ENCODE data around the gene CISH. TPM values are rescaled to one million over a fixed set of nuclear protein-coding genes. Genes with fewer than 3 reads are reported as not detected.

Gene CISH
- polyA plus RNA-seq, 3 donors from 2014 or later = 4.5 to 23.2 (median 7.3) TPM

DNA sequence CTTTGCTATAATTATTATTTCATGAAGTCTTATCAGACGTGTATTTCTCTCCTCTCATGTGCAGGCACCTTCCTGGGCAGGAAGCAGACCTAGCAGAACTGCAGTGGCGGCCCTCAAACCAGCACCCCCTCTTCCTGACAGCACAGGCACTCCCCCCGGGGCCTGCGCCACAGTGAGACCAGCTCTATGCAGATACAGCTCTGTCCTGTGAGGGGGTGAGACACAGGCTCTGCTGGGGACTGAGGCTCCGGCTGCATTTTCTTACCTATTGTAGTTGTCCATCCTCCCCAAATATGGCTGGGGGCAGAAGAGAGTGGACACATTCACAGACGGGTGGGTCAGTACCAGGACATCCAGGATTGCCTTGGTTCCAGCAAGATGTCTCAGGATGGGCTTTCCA lies 5.0 kb downstream of the CISH start:
- H3K27me3 Mint-ChIP-seq (ENCODE audit: low read depth in 3 of 3) = peaks cover 3 to 7% (median 4%) of the 10 kb centered on the region in 3 donors
- no peaks in the 10 kb centered on the region for H3K9me3 Mint-ChIP-seq

DNA sequence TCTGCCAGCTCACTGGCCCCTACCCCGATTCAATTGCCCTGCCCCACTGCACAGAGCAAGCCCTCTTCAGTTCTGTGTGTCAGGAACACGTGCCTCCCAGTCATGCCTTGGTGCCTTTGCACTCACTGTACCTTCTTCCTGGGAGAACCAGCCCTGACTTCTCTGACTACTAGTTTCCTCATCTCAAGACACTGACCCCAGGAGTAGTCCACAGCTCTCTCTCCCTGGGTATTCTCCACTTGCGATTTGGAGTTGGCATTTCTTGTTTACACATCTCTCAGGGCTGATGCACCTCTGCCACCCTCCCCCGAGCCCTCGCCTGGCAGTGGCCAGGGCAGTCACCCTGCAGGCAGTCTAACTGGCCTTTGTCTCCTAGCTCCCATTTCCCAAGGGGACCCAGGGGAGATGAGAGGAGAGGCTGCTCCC lies 5.7 kb downstream of the CISH start:
- H3K4me3 Mint-ChIP-seq = peak overlapping the region; percentile 80 to 97 (median 90)
- DNase-seq = no peak
- H3K9me3 Mint-ChIP-seq = no peaks in the 10 kb centered on the region
- peaks cover 4 to 7% (median 5%) of the 10 kb centered on the region in 3 donors for H3K27me3 Mint-ChIP-seq (ENCODE audit: low read depth in 3 of 3)
- H3K36me3 Mint-ChIP-seq = peaks cover 35 to 47% (median 41%) of the 10 kb centered on the region in 3 donors
- H3K27ac Mint-ChIP-seq = peak overlapping the region; percentile 73 to 96 (median 92)
- peaks cover 100% of the 10 kb centered on the region in 2 donors for H3K4me1 Mint-ChIP-seq

More for the DNA sequence above, 5.0 kb downstream of the CISH start:
- peak overlapping the region; percentile 73 to 96 (median 92) for H3K27ac Mint-ChIP-seq
- H3K4me3 Mint-ChIP-seq = peak overlapping the region; percentile 80 to 97 (median 90)
- peaks cover 35 to 47% (median 41%) of the 10 kb centered on the region in 3 donors for H3K36me3 Mint-ChIP-seq
- DNase-seq = peak in 2 of 3 donors; percentile 43 to 70
- H3K4me1 Mint-ChIP-seq = peaks cover 94 to 96% of the 10 kb centered on the region in 2 donors

DNA sequence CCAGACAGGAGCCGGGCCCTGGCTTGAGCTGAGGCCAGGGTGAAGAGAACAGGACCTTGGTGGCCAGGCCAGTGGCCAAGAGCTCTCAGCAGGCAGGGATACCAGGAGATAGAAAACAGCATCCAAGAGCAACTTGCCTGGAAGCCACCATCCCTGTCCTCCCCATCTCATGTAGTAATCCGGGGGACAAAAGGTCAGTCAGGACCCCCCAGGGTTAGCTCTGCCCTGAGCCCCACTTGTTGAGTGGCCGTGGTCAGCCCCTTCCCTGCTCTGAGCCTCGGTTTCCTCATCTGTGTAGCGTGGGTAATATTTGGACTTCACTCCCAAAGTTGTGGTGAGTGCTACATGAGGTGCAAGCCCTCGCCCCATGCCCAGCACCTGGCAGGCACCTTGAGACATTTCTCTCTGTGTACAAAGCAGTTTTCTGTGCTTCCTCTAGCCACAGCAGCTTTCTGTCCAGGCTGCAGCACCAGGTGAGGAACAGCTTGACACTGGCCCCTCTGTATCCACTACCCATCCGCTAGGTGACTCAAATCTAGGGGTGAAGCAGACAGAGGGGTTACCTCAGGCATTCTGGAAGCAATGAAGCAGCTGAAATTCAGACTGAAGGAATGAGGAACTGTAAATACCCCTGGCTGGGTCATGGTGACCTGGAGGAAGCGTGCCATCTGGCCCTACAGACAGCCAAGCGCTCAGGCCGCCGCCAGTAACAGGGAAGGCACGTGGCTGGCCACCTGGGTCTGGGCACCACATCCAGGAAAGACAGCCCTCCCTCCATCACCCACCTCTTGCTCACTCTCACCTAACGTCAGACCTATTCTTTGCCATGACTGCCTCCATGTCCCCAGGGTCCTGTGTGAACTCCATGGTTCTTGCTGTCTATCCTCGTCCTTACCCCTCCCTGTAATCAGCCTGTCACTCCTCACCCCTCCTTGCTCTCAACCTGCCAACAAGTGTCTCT lies 6.7 kb downstream of the CISH start:
- no peaks in the 10 kb centered on the region for H3K9me3 Mint-ChIP-seq
- DNase-seq = no peak
- H3K36me3 Mint-ChIP-seq = peaks cover 35 to 47% (median 38%) of the 10 kb centered on the region in 3 donors
- peak overlapping the region; percentile 83 to 96 (median 92) for H3K27ac Mint-ChIP-seq
- peaks cover 4 to 7% (median 5%) of the 10 kb centered on the region in 3 donors for H3K27me3 Mint-ChIP-seq (ENCODE audit: low read depth in 3 of 3)
- H3K4me1 Mint-ChIP-seq = peaks cover 100% of the 10 kb centered on the region in 2 donors
- H3K4me3 Mint-ChIP-seq = peak overlapping the region; percentile 80 to 97 (median 90)

DNA sequence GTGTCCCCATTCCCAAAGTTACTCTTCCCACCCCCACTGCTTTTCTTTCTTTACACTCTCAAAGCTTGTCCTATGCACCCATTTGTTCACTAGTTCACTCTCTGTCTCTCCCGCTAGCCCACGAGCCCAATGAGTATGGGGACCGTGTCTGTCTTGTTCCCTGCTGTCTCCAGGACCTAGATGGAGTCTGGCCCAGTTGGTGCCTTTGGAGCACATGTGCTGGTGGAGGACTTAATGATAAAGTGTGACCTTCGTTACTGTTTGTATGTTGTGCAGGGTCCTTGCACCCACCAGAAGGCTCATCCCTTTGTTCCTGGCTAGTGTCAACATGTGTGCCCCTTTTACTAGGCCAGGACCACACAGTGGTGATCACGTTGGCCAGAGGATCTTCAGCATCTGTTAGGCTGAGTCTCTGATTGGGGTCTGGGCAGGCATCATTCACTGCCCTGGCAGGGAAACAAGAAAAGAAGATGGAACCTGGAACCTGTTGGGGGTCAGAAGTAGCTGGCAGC lies 7.4 kb downstream of the CISH start:
- no peak for DNase-seq
- Mint-ChIP-seq H3K4me3 (peak overlapping the region; percentile 1 to 68 (median 34)), H3K27ac (peak overlapping the region; percentile 81 to 96 (median 90)), H3K9me3 (no peaks in the 10 kb centered on the region), H3K36me3 (peaks cover 35 to 42% (median 38%) of the 10 kb centered on the region in 3 donors), H3K27me3 (ENCODE audit: low read depth in 3 of 3) (peaks cover 4 to 7% (median 5%) of the 10 kb centered on the region in 3 donors), H3K4me1 (peaks cover 97 to 99% of the 10 kb centered on the region in 2 donors)

DNA sequence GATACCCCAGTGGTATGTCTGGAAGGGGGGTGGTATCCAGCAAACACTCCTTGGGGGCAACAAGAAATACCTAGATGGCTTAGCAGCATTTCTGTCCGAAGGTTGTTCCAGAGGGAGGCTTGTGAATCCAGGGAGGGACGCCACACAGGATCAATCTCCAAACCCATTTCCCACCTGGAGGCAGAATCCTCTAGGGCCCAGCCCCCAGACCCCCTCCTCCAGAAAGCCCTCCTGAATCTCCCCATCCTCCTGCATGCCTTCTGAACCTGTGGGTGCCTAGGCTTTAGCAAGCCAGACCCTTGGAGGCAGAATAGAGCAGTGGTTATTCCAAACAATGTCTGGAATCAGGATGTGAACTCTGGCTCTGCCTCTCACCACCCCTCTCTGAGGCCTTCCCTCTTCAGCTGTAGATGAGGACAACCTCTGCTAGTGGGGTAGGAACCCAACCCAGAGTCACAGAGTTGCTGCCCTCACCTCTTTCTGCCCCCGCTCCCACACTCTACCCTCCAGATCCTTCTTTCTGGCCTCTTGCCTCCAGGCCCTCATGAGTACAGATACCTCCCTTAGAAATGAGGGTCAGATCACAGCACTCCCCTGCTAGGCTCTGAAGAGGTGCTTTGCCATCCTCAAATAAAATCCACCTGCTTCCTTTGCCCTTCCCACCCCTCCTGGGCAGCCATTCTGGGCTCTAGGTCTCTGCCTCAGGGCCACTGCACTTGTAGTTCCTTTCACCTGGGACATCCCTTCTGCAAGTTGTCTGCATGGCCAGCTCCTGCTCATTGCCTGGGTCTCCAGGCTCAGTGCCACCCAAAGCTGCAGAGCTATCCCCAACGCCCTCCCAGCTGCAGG lies 8.1 kb downstream of the CISH start:
- Mint-ChIP-seq H3K4me1 (peaks cover 92 to 97% of the 10 kb centered on the region in 2 donors), H3K9me3 (no peaks in the 10 kb centered on the region), H3K36me3 (peaks cover 31 to 38% (median 34%) of the 10 kb centered on the region in 3 donors), H3K27ac (peak overlapping the region; percentile 83 to 96 (median 93)), H3K27me3 (ENCODE audit: low read depth in 3 of 3) (peaks cover 4 to 7% (median 5%) of the 10 kb centered on the region in 3 donors), H3K4me3 (peak overlapping the region; percentile 24 to 86 (median 45))
- no peak for DNase-seq

DNA sequence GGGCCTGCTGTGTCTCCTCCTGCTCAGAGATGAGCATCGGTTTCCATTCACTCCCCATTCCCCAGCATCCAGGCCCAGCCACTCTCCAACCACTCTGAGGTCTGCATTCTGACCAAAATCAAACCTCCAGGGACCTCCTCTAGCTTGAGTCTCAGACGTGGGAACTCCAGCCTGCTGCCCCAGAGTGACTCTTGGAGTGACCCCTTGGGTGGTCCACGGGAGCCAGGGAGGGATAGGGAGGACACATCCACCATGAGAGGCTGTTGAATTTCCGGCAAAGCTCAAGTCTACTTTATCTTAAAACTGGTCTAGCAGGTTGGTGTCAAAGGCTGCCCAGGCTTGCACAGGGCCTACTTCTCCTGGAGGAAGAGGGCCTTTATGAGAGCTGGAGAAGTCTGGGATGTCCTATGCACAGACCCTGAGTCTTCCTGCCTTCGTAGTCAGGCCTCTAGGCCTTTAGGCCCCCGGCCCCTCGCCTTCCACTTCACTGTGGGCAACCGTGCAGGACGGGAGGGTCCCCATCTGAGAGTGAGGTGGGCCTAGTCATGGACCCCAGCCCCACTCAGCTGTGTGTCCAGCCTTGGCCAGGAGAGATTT lies 8.9 kb downstream of the CISH start:
- H3K27ac Mint-ChIP-seq = peak overlapping the region; percentile 83 to 96 (median 93)
- H3K4me3 Mint-ChIP-seq = peak overlapping the region; percentile 44 to 86 (median 66)
- peaks cover 4 to 7% (median 5%) of the 10 kb centered on the region in 3 donors for H3K27me3 Mint-ChIP-seq (ENCODE audit: low read depth in 3 of 3)
- no peaks in the 10 kb centered on the region for H3K9me3 Mint-ChIP-seq
- no peak for DNase-seq
- peaks cover 88 to 95% of the 10 kb centered on the region in 2 donors for H3K4me1 Mint-ChIP-seq
- H3K36me3 Mint-ChIP-seq = peaks cover 23 to 34% (median 26%) of the 10 kb centered on the region in 3 donors

DNA sequence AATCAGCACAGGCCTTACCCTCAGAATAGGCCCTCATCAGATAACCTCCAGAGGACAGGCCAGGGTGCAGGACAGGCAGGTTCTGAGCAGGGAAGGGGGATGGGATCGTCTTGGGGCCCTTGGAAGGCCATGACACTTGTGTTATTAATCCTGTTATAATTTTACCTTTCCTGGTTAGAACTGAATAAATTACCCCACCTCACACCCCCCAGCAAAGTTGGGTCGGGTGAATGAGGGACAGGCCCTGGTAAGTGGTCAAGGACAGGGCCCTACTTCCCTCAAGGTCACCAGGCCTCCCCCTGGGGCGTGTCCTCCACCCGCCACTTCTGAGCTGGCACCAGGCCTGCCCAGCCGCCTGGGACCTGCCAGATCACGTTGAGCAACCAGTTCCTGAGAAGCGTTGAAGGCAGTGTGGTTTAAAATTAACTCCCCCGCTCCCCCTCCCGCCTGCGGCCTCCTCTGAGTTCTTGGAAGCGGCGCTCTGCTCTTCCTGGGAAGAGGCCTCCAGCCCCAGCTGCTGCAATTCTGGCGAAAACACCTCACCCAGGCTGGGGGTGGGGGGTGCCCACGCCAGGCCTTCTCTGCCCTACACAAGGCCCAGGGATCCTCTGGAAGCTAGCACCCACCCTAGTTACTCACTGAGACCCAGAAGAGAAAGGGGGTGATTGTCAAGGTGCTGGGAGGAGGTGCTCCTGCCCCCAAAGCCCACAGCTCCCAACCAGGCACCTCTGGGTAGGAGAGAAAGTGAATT lies 10.6 kb downstream of the CISH start:
- peak; percentile 61 to 67 (median 62) for DNase-seq
- Mint-ChIP-seq H3K4me3 (peak overlapping the region; percentile 67 to 86 (median 69)), H3K9me3 (no peaks in the 10 kb centered on the region), H3K36me3 (peaks cover 13 to 22% (median 17%) of the 10 kb centered on the region in 3 donors), H3K4me1 (peaks cover 71 to 78% of the 10 kb centered on the region in 2 donors), H3K27ac (peak overlapping the region; percentile 83 to 96 (median 93)), H3K27me3 (ENCODE audit: low read depth in 3 of 3) (peaks cover 4 to 7% (median 5%) of the 10 kb centered on the region in 3 donors)

DNA sequence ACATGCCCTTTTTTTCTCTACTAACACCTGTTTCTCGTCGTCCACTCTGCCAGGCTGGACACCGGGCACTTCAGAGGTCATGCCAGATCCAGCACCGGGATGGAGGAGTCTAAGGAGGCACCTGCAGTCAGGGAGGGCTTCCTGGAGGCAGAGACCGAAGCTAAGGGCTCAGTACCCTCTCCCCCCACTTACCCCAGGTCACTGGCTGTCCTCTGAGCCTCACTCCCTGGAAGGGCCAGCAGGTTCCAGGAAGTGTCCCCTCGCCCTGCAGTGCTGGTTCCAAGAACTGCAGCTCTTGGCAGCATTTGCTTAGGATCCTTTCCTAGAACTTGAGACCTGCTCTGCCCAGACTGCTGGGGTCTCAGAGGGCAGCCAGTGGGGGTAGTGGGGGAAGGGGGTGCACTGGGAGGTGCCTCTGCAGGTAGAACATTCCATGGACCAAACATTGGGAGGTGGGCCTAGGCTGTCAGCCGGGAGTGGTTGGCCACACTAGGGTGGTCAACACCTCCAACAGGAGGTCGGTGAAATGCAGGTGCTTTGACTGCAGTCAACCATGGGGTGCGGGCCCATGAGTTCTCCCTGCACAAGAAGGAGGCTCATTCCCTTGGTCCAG lies 11.3 kb downstream of the CISH start:
- Mint-ChIP-seq H3K36me3 (peaks cover 5 to 15% (median 9%) of the 10 kb centered on the region in 3 donors), H3K9me3 (no peaks in the 10 kb centered on the region), H3K4me1 (peaks cover 64 to 72% of the 10 kb centered on the region in 2 donors), H3K27me3 (ENCODE audit: low read depth in 3 of 3) (peaks cover 4 to 7% (median 5%) of the 10 kb centered on the region in 3 donors), H3K27ac (peak overlapping the region; percentile 83 to 96 (median 93)), H3K4me3 (peak overlapping the region in 2 of 5 donors; percentile 67 to 86)
- no peak for DNase-seq

DNA sequence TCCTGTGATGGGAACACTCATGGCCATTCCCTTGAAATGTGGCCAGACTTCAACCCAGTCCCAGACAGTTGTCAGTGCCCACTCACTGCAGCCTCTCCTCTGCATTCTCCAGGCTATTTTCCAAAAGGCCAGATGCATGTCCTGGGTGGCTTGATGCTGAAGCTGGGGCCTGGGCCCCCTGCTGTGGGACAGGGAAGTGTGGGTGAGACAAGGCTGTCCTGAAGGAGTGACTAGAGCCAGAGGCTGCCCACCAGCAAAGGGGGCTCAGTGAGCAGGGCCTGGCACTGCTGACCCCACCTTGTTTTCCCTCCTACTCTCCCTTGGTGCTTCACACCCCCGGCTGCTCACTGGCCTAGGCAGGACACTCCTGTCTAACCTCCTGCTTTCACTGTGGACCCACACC lies 11.9 kb downstream of the CISH start:
- Mint-ChIP-seq H3K9me3 (no peaks in the 10 kb centered on the region), H3K4me3 (peak overlapping the region in 1 of 5 donors; percentile 29), H3K27ac (peak overlapping the region; percentile 59 to 96 (median 92)), H3K4me1 (peaks cover 58 to 69% of the 10 kb centered on the region in 2 donors), H3K36me3 (peaks cover 4 to 13% (median 8%) of the 10 kb centered on the region in 3 donors), H3K27me3 (ENCODE audit: low read depth in 3 of 3) (peaks cover 4 to 7% (median 5%) of the 10 kb centered on the region in 3 donors)
- DNase-seq = no peak

DNA sequence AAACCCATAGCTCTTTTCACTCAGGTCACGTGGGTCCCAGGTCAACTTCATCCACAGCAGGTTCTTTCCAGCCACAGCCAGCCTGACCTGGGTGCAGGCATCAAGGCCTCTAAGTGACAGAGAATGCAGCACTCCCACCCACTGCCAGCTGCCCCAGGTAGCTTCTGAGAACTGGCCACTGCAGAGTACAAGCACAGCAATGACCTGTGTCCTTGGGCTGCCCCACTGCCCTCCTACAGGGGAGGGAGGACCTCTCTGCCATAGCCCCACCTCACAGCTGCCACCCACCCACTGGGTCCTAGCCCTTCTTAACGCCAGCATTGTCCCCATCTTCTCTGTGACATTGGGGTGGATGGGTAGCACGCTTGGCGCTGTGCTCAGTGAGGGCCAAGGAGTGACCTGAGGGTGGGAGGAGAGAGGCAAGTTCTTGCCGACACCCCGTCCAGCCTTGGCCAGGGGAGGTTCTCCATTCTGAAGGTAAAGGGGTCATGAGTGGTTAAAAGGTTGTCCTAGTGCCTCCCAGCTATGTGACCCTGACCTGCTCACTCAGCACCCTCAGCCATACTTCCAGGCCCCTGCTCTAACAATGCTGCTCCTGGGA lies 12.4 kb downstream of the CISH start:
- no peak for DNase-seq
- Mint-ChIP-seq H3K27me3 (ENCODE audit: low read depth in 3 of 3) (peaks cover 4 to 7% (median 5%) of the 10 kb centered on the region in 3 donors), H3K27ac (peak overlapping the region in 5 of 6 donors; percentile 31 to 95 (median 83)), H3K4me1 (peaks cover 53 to 64% of the 10 kb centered on the region in 2 donors), H3K36me3 (peaks cover 3 to 10% (median 6%) of the 10 kb centered on the region in 3 donors), H3K9me3 (no peaks in the 10 kb centered on the region), H3K4me3 (no peak overlapping the region)

DNA sequence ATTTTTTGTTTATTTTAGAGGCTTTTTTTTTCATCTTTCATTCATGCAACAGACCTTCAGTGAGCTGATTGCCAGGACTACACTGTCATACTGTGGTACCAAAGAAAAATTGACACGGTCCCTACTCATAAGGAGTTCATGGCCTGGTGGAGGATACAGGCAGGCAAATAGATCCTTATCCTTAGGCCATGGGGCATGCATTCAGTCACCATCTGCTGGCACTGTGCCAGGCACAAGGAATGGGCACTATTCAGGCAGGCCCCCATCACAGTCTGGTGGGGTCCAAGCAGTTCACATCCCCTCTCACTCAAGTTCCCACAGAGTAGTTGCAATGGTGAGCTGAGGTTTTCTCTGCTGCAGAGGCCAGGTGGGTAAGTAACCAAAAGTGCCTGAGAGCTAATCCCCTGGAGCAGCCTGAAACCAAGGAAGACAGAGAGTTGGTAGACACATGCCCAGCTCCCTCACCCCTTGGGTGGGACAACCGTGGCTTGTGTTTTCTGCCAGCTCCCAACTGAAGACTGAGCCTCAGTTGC lies 17.3 kb downstream of the CISH start:
- peak overlapping the region in 5 of 6 donors; percentile 20 to 64 (median 40) for H3K27ac Mint-ChIP-seq
- peaks cover 28 to 51% of the 10 kb centered on the region in 2 donors for H3K4me1 Mint-ChIP-seq

More for the DNA sequence above, 17.3 kb downstream of the CISH start:
- Mint-ChIP-seq H3K36me3 (peaks cover 0 to 5% (median 3%) of the 10 kb centered on the region in 3 donors), H3K9me3 (no peaks in the 10 kb centered on the region), H3K27me3 (ENCODE audit: low read depth in 3 of 3) (no peaks in the 10 kb centered on the region), H3K4me3 (no peak overlapping the region)
- DNase-seq = no peak
